ENCODE results near the gene CACNG4.

GRCh38 chr17:67021196-67021595 is 56.7 kb downstream of the CACNG4 start:
- TF ChIP-seq EZH2 (IDR thresholded peaks at IDR 0.05; ENCODE audit: borderline replicate concordance, low read depth, low read length, severe bottlenecking), result no peak
- TF ChIP-seq, protein P1, sequence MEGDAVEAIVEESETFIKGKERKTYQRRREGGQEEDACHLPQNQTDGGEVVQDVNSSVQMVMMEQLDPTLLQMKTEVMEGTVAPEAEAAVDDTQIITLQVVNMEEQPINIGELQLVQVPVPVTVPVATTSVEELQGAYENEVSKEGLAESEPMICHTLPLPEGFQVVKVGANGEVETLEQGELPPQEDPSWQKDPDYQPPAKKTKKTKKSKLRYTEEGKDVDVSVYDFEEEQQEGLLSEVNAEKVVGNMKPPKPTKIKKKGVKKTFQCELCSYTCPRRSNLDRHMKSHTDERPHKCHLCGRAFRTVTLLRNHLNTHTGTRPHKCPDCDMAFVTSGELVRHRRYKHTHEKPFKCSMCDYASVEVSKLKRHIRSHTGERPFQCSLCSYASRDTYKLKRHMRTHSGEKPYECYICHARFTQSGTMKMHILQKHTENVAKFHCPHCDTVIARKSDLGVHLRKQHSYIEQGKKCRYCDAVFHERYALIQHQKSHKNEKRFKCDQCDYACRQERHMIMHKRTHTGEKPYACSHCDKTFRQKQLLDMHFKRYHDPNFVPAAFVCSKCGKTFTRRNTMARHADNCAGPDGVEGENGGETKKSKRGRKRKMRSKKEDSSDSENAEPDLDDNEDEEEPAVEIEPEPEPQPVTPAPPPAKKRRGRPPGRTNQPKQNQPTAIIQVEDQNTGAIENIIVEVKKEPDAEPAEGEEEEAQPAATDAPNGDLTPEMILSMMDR (IDR thresholded peaks at IDR 0.05; ENCODE audit: borderline replicate concordance, extremely low read depth, low read length, poor library complexity, severe bottlenecking), result no peak

Data from DND-41 (cell line).